22Rv1 (cell line): ENCODE measurements around the gene ROS1.

Experiments
- H3K27ac ChIP-seq: fragments of 450-650 bp; 2 replicates; pipeline ENCODE4 v1.5.1; 2017
- ZFX ChIP-seq: fragments of 450-650 bp; IDR thresholded peaks from 2 replicates; pipeline ENCODE4 v1.6.1; 2017; ENCODE audit warnings: antibody characterized with exemption, borderline replicate concordance
- TF ChIP-seq, protein P1 (sequence below): fragments of 450-650 bp; IDR thresholded peaks from 2 replicates; pipeline ENCODE4 v1.5.1; 2017; ENCODE audit warnings: mild to moderate bottlenecking

The ROS1 gene

DNA sequence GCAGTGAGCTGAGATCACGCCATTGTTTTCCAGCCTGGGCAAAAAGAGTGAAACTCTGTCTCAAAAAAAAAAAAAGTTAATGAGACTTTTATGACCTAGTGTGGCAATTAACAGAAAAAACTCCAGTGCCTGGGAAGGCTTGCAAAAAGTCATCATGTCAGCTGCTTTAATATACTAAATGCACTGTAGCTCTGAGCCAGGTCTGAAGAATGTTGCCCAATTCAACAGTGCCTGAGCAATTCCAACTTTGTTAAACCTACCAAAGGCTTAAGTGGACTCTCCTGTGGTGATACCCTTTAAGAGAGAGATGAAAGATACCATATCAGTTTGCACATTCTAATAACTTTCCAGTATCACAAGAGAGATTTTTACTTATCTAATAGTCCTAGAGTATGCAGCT is 6.5 kb upstream of the ROS1 start:
- TF ChIP-seq ZFX, result no peak
- TF ChIP-seq, protein P1, sequence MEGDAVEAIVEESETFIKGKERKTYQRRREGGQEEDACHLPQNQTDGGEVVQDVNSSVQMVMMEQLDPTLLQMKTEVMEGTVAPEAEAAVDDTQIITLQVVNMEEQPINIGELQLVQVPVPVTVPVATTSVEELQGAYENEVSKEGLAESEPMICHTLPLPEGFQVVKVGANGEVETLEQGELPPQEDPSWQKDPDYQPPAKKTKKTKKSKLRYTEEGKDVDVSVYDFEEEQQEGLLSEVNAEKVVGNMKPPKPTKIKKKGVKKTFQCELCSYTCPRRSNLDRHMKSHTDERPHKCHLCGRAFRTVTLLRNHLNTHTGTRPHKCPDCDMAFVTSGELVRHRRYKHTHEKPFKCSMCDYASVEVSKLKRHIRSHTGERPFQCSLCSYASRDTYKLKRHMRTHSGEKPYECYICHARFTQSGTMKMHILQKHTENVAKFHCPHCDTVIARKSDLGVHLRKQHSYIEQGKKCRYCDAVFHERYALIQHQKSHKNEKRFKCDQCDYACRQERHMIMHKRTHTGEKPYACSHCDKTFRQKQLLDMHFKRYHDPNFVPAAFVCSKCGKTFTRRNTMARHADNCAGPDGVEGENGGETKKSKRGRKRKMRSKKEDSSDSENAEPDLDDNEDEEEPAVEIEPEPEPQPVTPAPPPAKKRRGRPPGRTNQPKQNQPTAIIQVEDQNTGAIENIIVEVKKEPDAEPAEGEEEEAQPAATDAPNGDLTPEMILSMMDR, result no peak
- no peak overlapping the region for H3K27ac ChIP-seq

- H3K27ac ChIP-seq, result no peak overlapping the region
- TF ChIP-seq, protein P1, result no peak
- TF ChIP-seq ZFX, result no peak
These were observed 2.0 kb downstream of the ROS1 start for GRCh38 chr6:117423754-117424153.

DNA sequence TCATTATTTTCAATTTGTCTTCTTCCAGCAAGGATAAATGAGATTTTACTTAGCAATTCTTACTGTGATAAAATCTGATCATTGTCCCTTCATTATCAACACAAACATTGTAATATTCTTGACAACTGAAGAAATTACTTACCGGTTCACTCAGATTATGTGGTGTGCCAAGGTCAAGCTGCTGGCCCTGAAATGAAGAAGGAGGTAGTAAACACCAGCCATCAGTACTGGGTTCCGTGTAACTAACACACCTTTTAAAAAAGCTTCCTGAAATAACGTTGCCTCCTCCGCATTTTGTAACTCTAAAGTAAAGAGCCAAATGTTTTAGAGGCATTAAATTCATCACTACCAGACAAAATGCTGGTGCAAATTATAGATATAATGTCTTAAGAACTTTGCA is 7.4 kb downstream of the ROS1 start:
- TF ChIP-seq, protein P1, result no peak
- TF ChIP-seq ZFX, result no peak
- H3K27ac ChIP-seq, result no peak overlapping the region

- TF ChIP-seq, protein P1, result no peak
- no peak overlapping the region for H3K27ac ChIP-seq
These were observed 7.9 kb downstream of the ROS1 start for GRCh38 chr6:117417851-117418250.

DNA sequence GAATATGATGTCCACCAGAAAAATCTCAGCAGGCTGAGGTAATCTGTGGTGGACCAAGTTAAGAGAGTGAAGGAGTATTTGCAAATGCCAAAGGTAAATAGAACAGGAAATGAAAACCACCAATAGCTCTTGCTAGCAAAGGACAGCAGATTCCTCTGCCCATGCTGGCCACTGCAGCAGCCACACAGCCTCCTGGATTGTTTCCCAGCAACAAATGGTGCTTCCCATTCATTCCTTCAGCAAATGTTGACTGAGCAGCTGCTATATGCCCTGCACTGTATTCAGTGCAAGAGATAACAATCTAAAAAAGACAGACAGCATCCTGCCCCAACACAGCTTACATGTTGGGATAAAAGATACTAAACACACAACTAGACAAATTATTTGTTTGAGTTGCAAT is 11.0 kb downstream of the ROS1 start:
- H3K27ac ChIP-seq, result no peak overlapping the region
- no peak for TF ChIP-seq ZFX
- TF ChIP-seq, protein P1, result no peak

GRCh38 chr6:117411474-117411873 is 14.3 kb downstream of the ROS1 start:
- TF ChIP-seq, protein P1, result no peak
- no peak overlapping the region for H3K27ac ChIP-seq

DNA sequence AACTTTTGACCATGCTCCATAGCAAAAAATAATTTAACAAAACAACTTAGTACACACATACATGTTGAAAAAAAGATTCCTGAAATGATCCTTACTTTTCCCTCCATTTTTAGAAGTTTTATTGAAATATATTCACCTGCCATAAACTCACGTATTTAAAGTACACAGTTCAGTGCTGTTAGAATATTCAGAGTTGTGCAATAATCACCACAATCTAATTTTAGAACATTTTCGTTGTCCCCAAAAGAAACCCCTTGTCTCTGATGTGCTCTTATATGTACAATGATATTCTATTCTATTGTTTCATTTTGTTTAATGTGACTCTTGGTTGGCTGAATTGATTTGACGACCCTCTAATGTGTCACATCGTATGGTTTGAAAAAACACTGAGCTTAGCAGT is 15.9 kb downstream of the ROS1 start:
- TF ChIP-seq, protein P1, result no peak
- TF ChIP-seq ZFX, result no peak
- no peak overlapping the region for H3K27ac ChIP-seq
